BE2C (cell line): Measurements from ENCODE around the gene COPZ1.
A peak's percentile ranks its signal among the peaks of the same experiment; 100 is the strongest.

Experiments used
- DNase-seq: peaks from one replicate; pipeline ENCODE4 v3.0.0-alpha.2; 2020
- H3K27me3 ChIP-seq: fragments of 250-450 bp; sonication (Bioruptor Pico); 2 replicates; pipeline ENCODE4 v1.5.1; 2020; ENCODE audit warnings: mild to moderate bottlenecking
- H3K36me3 ChIP-seq: fragments of 250-450 bp; sonication (Bioruptor Pico); 2 replicates; pipeline ENCODE4 v1.5.1; 2020; ENCODE audit warnings: mild to moderate bottlenecking
- H3K4me1 ChIP-seq: fragments of 250-450 bp; sonication (Bioruptor Pico); 2 replicates; pipeline ENCODE4 v1.5.1; 2020
- H3K4me3 ChIP-seq: 2 replicates; pipeline ENCODE4 v1.5.1; 2011; ENCODE audit warnings: low read depth, low read length
- H3K9me3 ChIP-seq: fragments of 250-450 bp; sonication (Bioruptor Pico); 2 replicates; pipeline ENCODE4 v1.5.1; 2020
- CTCF ChIP-seq: IDR thresholded peaks from 2 replicates; pipeline ENCODE4 v1.5.1; 2012; ENCODE audit warnings: mild to moderate bottlenecking, low read depth, low read length

COPZ1 gene

GRCh38 chr12:54369597-54370131 is 44.7 kb downstream of the COPZ1 start:
- H3K36me3 ChIP-seq, result no peaks in the 10 kb centered on the region; the same call in 1 of the 2 replicates
- no peak for DNase-seq
- peaks cover 59% of the 10 kb centered on the region for H3K4me1 ChIP-seq
- H3K9me3 ChIP-seq, result no peaks in the 10 kb centered on the region
- H3K4me3 ChIP-seq, result peak overlapping the region; percentile 28
- TF ChIP-seq CTCF, result no peak
- H3K27me3 ChIP-seq, result no peaks in the 10 kb centered on the region

GRCh38 chr12:54370171-54370730 is 45.3 kb downstream of the COPZ1 start:
- Histone ChIP-seq H3K36me3 (no peaks in the 10 kb centered on the region; the same call in 1 of the 2 replicates), H3K27me3 (no peaks in the 10 kb centered on the region), H3K4me1 (peaks cover 65% of the 10 kb centered on the region), H3K9me3 (no peaks in the 10 kb centered on the region), H3K4me3 (peak overlapping the region; percentile 28)
- peak; percentile 87 for DNase-seq
- peak; percentile 86 for TF ChIP-seq CTCF

- H3K4me1 ChIP-seq, result peaks cover 73% of the 10 kb centered on the region
- no peaks in the 10 kb centered on the region; the same call in 1 of the 2 replicates for H3K36me3 ChIP-seq
- DNase-seq, result peak; percentile 93
- no peak overlapping the region for H3K4me3 ChIP-seq
- H3K27me3 ChIP-seq, result no peaks in the 10 kb centered on the region
- H3K9me3 ChIP-seq, result no peaks in the 10 kb centered on the region
- no peak for TF ChIP-seq CTCF
Measured at GRCh38 chr12:54371328-54372112, 46.6 kb downstream of the COPZ1 start.

GRCh38 chr12:54372113-54372806 is 47.3 kb downstream of the COPZ1 start:
- no peak for DNase-seq
- peaks cover 73% of the 10 kb centered on the region for H3K4me1 ChIP-seq
- no peaks in the 10 kb centered on the region for H3K9me3 ChIP-seq
- TF ChIP-seq CTCF, result no peak
- peak overlapping the region; percentile 15; the same call in 1 of the 2 replicates for H3K4me3 ChIP-seq
- no peaks in the 10 kb centered on the region for H3K27me3 ChIP-seq
- no peaks in the 10 kb centered on the region; the same call in 1 of the 2 replicates for H3K36me3 ChIP-seq

- H3K9me3 ChIP-seq, result no peaks in the 10 kb centered on the region
- H3K27me3 ChIP-seq, result no peaks in the 10 kb centered on the region
- TF ChIP-seq CTCF, result no peak
- H3K4me1 ChIP-seq, result peaks cover 67% of the 10 kb centered on the region
- H3K4me3 ChIP-seq, result no peak overlapping the region
- no peaks in the 10 kb centered on the region; the same call in 1 of the 2 replicates for H3K36me3 ChIP-seq
- no peak for DNase-seq
Measured at GRCh38 chr12:54373649-54374561, 49.0 kb downstream of the COPZ1 start.
